Measurements from ENCODE around the gene DIDO1. TPM values are rescaled to one million over a fixed set of nuclear protein-coding genes. Genes with fewer than 3 reads are reported as not detected.

The DIDO1 gene
- total RNA-seq, 1 donor from 2014 or later: 58.7 TPM

DNA sequence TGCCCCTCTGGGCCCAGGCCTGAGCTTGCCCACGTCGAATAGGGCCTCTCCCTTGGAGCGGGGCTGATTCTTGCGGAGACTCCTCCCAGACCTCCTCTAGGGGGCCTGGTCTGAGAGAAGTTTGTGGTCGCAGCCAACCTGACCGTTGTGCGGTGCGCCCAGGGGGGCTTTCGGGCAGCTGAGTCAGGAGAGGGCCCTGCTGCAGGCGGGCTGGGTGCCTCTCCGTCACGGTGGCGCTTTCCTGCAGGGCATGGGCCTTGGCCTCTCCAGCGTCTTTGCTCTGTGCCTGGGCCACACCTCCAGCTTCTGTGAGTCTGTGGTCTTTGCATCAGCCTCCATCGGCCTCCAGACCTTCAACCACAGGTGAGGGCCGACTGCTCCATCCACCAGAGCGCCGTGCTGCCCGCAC, 39.1 kb upstream of the DIDO1 start:
- no peaks in the 10 kb centered on the region for H3K27me3 ChIP-seq
- intact Hi-C loops (cut with DNase I): no loop called here
- no peaks in the 10 kb centered on the region for H3K4me1 ChIP-seq
- no peak for TF ChIP-seq POLR2AphosphoS5 (IDR thresholded peaks at IDR 0.05; ENCODE audit: insufficient read depth in 1 of 2, low read depth in 1 of 2)
- TF ChIP-seq, protein P1, sequence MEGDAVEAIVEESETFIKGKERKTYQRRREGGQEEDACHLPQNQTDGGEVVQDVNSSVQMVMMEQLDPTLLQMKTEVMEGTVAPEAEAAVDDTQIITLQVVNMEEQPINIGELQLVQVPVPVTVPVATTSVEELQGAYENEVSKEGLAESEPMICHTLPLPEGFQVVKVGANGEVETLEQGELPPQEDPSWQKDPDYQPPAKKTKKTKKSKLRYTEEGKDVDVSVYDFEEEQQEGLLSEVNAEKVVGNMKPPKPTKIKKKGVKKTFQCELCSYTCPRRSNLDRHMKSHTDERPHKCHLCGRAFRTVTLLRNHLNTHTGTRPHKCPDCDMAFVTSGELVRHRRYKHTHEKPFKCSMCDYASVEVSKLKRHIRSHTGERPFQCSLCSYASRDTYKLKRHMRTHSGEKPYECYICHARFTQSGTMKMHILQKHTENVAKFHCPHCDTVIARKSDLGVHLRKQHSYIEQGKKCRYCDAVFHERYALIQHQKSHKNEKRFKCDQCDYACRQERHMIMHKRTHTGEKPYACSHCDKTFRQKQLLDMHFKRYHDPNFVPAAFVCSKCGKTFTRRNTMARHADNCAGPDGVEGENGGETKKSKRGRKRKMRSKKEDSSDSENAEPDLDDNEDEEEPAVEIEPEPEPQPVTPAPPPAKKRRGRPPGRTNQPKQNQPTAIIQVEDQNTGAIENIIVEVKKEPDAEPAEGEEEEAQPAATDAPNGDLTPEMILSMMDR (IDR thresholded peaks at IDR 0.05): no peak
- TF ChIP-seq POLR2A (IDR thresholded peaks at IDR 0.05): no peak
- no peaks in the 10 kb centered on the region for H3K36me3 ChIP-seq
- no peak overlapping the region for H3K4me3 ChIP-seq
- no peak overlapping the region for H3K27ac ChIP-seq
- DNase-seq (ENCODE audit: extremely low spot score in 2 of 2): no peak
- H3K9me3 ChIP-seq: no peaks in the 10 kb centered on the region

DNA sequence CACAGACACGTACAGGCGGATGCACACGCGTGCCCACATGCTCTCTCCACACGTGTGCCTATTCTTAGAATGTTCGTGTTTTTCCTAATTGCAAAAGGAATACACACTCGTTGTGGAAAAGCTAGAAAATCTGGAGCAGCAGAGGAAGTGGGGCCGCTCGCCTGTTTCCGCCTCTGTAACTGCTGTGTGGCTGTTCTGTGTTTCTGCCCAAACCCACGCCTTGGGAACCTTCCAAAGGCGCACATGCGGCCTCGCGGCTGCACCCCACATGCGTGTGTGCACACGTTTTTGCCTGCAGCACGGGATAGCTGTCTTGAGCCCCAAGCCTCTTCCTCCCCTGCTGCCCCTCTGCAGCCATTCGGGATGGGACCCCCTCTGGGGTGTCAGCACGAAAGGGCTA, 38.4 kb upstream of the DIDO1 start:
- DNase-seq (ENCODE audit: extremely low spot score in 2 of 2): no peak
- H3K27me3 ChIP-seq: no peaks in the 10 kb centered on the region
- TF ChIP-seq POLR2A (IDR thresholded peaks at IDR 0.05) (no peak), POLR2AphosphoS5 (IDR thresholded peaks at IDR 0.05; ENCODE audit: insufficient read depth in 1 of 2, low read depth in 1 of 2) (no peak)
- TF ChIP-seq, protein P1 (IDR thresholded peaks at IDR 0.05): no peak
- no peaks in the 10 kb centered on the region for H3K9me3 ChIP-seq
- no peaks in the 10 kb centered on the region for H3K36me3 ChIP-seq
- H3K4me1 ChIP-seq: no peaks in the 10 kb centered on the region
- intact Hi-C loops (cut with DNase I): no loop called here
- H3K27ac ChIP-seq: no peak overlapping the region
- no peak overlapping the region for H3K4me3 ChIP-seq

DNA sequence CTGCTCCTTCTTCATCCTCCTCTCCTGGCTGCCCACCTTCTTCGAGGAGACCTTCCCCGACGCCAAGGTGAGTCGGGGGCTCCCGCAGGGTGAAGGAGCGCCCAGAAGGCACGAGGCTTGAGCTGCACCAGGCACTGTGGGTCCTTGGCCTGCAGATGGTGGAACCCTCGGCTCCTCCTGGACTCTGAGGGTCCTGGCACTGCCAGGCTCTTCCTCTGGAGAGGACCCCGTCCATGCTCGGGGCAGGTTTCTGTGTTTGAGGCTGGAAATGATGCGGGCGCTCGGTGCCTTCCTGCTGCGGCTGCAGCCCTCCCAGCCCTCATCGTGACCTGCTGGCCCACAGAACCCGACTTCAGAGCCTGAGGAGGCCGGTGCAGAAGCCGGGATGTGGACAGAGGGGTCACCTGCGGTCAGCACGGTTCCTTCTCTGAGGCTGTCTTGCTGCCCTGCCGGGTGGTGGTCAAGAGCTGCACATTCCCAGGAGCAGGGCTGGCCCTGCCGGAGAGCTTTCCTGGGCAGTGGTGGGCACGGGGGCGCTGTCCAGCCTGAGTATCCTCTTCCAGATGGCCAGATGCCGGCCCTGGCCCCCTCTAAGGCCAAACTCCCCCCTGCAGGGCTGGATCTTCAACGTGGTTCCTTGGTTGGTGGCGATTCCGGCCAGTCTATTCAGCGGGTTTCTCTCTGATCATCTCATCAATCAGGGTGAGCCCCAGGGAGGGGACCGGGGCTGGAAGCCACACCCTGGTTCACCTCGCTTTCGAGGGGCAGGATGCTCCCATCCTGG, 37.5 kb upstream of the DIDO1 start:
- H3K36me3 ChIP-seq: no peaks in the 10 kb centered on the region
- TF ChIP-seq POLR2AphosphoS5 (IDR thresholded peaks at IDR 0.05; ENCODE audit: insufficient read depth in 1 of 2, low read depth in 1 of 2): no peak
- H3K27me3 ChIP-seq: no peaks in the 10 kb centered on the region
- intact Hi-C loops (cut with DNase I): no loop called here
- H3K9me3 ChIP-seq: no peaks in the 10 kb centered on the region
- no peaks in the 10 kb centered on the region for H3K4me1 ChIP-seq
- DNase-seq (ENCODE audit: extremely low spot score in 2 of 2): no peak
- H3K4me3 ChIP-seq: no peak overlapping the region
- no peak overlapping the region for H3K27ac ChIP-seq

DNA sequence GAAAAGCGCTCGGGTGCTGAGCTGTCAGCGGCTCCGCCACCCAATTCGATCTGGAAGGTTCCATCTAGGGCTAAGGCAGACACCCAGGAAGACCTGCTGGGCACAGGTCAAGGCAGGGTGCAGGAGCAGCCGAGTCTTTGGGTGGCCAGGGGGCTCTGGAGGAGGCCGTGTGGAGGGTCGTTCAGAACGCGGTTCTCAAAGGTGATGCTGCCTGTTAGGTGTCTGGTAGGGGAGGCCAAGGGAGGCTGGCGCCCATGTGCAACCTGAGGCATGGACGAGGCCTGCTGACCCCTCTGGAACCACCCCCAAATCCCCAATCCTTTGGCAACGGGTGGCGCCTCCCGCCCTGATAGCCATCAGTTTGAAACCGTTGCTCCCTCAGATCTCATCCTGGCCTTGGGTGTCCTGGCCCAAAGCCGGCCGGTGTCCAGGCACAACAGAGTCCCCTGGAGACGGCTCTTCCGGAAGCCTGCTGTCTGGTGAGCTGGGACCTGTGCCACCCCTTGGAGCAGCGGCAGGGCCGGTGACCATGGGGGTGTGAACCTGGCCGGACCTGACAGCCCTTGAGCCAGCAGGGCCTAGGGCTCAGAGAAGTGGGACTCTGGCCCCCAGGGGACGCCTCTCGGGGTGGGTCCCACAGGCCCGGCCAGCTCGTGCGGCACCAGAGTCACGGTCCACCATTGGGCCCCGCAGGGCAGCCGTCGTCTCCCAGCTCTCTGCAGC, 36.7 kb upstream of the DIDO1 start:
- DNase-seq (ENCODE audit: extremely low spot score in 2 of 2): no peak
- H3K27me3 ChIP-seq: no peaks in the 10 kb centered on the region
- H3K36me3 ChIP-seq: no peaks in the 10 kb centered on the region
- intact Hi-C loops (cut with DNase I): no loop called here
- H3K4me1 ChIP-seq: no peaks in the 10 kb centered on the region
- H3K4me3 ChIP-seq: no peak overlapping the region
- no peak overlapping the region for H3K27ac ChIP-seq
- no peaks in the 10 kb centered on the region for H3K9me3 ChIP-seq
- TF ChIP-seq, protein P1 (IDR thresholded peaks at IDR 0.05): no peak
- no peak for TF ChIP-seq POLR2A (IDR thresholded peaks at IDR 0.05)
- no peak for TF ChIP-seq POLR2AphosphoS5 (IDR thresholded peaks at IDR 0.05; ENCODE audit: insufficient read depth in 1 of 2, low read depth in 1 of 2)

DNA sequence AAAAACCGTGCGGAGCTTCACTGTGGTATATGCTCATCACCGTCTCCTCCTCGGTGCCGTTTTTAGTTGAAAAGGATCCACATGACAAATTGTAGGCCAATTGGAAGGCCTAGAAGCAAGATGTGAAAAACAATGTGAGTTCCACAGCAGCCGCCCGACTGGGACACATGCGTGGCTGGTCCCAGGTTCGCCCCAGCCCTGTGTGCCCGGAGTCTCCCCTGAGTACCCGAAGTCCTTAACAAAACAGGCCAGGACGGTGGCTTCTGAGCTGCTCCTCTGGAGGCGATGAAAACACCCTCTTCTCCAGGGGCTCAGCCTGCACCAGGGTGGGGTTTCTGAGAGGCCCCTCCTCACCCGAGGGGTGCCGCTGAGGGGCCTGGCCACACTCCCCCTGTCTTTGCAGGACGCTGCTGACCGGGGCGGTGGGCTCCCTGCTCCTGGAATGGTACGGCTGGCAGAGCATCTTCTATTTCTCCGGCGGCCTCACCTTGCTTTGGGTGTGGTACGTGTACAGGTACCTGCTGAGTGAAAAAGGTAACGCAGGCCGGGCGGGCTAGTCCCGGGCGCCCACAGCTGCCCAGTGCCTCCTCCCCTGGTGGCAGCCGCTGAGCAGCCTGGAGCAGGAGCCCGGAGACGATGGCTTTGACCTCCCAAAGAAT, 36.0 kb upstream of the DIDO1 start:
- Histone ChIP-seq H3K27ac (no peak overlapping the region), H3K27me3 (no peaks in the 10 kb centered on the region), H3K4me3 (no peak overlapping the region), H3K36me3 (no peaks in the 10 kb centered on the region), H3K9me3 (no peaks in the 10 kb centered on the region), H3K4me1 (no peaks in the 10 kb centered on the region)
- DNase-seq (ENCODE audit: extremely low spot score in 2 of 2): no peak
- TF ChIP-seq, protein P1 (IDR thresholded peaks at IDR 0.05): no peak
- TF ChIP-seq POLR2AphosphoS5 (IDR thresholded peaks at IDR 0.05; ENCODE audit: insufficient read depth in 1 of 2, low read depth in 1 of 2): no peak
- no peak for TF ChIP-seq POLR2A (IDR thresholded peaks at IDR 0.05)
- intact Hi-C loops (cut with DNase I): no loop called here

Data from vagina (tissue), 2 donors.